ENCODE results near the gene MROH2A. TPM values are rescaled to one million over a fixed set of nuclear protein-coding genes. Genes with fewer than 3 reads are reported as not detected.

Gene MROH2A, protein sequence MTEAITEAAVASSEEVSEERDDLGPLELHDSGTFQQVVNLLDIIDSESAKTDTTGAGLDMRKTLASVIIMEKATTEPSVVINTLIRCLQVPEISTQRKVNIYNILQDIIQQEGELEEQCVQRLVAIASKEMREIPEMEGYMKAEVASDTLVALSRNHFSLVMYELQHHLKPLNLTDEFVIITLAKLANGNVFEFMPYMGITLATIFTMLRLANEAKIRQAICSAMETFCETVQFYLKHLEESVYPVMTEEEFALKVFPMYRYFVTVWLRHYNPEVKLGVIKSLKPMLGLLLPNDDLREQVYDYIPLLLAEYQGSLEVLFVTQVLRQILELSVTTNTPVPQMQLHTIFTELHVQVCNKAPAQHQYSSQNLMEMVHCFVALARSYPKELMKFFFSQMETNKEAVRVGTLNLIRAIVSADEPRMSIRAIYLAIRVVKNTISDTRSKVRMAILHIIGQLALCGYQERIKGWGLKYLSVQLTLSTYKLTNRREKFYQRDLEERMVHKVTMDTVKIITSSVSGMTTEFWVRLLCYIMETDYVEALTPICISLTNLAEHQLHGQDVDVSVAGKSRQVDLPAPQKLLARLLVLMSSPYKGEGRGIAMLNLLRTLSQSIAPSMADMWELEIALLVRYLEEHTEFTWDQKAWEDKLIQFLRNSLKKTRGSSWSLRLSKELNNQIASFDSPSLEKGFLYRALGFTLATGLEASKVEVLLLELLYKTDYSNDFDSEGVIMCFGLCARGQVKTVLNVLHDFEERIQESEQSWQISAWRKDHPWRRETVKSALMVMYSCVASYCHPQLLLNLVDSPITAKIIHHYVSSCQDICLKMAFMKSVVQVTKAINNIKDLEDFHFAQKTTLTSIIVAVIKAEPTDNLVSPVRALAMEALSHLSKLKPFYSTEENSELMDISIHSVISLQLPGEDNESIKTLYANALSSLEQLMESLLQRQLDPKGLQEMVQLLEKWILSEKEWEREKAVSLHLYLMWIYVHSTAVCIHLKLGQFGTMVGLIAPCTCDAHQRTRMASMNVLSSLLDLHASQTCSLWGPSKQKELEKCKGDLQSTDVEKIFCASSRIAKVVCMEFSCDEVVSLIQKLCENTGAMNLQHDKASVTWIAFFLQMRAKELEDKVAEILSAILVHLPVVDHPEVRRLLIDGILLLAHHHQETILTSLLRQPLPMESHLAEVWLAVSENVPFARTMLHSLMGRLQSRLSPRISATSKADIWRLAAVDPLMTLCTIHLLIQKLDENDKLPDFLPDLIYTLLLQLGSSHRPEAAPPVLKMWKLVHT (N-terminal part only)
- total RNA-seq = not detected in 2 replicates

GRCh38 chr2:233778030-233778429 lies at the start of gene MROH2A:
Gene MROH2A (plus strand): TSS chr2:233778330. CDS start chr2:233779359, 1,029 bp downstream.

GRCh38 chr2:233728723-233729301 lies 49.3 kb upstream of the MROH2A start, which contains the start of gene UGT1A3:
Gene UGT1A3 (plus strand): TSS chr2:233729042. CDS start chr2:233729127, 85 bp downstream.

GRCh38 chr2:233760043-233760442 lies 18.1 kb upstream of the MROH2A start, which contains the start of gene UGT1A1:
Gene UGT1A1 (plus strand): TSS chr2:233760270. CDS start chr2:233760288, 18 bp downstream.

DNA sequence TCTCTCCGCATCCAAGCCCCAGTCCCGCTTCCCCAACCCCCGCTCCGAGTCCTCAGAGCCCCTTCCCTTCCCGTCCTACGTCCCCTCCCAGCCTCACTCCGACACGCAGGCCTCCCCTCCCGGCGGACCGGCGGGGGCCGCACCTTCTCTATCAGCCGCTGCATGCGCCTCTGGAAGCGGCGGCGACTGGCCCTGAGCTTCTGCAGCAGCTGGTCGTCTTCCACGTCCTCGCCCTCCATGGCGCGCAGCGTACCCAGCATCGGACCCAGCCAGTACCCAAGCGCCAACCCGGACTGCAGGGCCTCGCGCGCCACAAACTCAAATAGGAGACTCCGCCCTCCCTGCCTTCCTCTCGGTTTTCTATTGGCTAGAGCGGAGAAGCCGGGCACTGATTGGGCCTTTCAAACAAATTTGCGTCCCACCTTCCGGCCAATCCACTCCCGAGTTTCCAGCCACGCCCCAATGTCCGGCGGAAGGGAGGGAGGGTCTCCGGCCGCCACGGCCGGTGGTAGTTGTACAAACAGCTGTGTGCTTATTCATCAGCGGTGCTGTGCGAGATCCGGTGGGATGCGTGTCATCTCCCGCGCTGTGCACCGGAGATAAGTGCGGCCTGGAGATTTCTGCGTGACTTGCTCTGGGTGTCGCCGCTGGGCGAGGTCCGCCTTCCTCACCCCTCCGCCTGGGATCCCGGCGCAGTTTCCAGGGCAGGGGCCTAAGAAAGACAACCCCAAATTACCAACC lies 76.3 kb downstream of the MROH2A start, which contains the start of gene HJURP:
Gene HJURP (minus strand): TSS at position 295 of the 741 bp plus-strand sequence. CDS start 35 bp downstream, at position 260.

GRCh38 chr2:233867993-233868532 lies 89.9 kb downstream of the MROH2A start, which contains the start of gene MSL3B:
Gene MSL3B (minus strand): TSS chr2:233868386.

Other genes starting within 250 kb of the MROH2A start
- gene USP40, start 211.5 kb upstream of the MROH2A start, total RNA-seq = 16.6 and 24.1 TPM in 2 replicates
- gene UGT1A8, start 160.7 kb upstream of the MROH2A start, total RNA-seq = not detected in 2 replicates
- not detected in 2 replicates for gene UGT1A10, start 141.9 kb upstream of the MROH2A start, total RNA-seq
- gene UGT1A9, start 106.4 kb upstream of the MROH2A start, total RNA-seq = not detected in 2 replicates
- gene UGT1A7, start 96.4 kb upstream of the MROH2A start, total RNA-seq = not detected in 2 replicates
- not detected in 2 replicates for gene UGT1A6, start 85.4 kb upstream of the MROH2A start, total RNA-seq
- gene UGT1A5, start 65.4 kb upstream of the MROH2A start, total RNA-seq = not detected in 2 replicates
- not detected in 2 replicates for gene UGT1A4, start 59.6 kb upstream of the MROH2A start, total RNA-seq
- not detected in 2 replicates for gene UGT1A3, start 49.3 kb upstream of the MROH2A start, total RNA-seq
- not detected in 2 replicates for gene UGT1A1, start 18.1 kb upstream of the MROH2A start, total RNA-seq
- gene HJURP, start 76.2 kb downstream of the MROH2A start, total RNA-seq = 7.9 and 19.0 TPM in 2 replicates
- gene TRPM8, start 139.0 kb downstream of the MROH2A start, total RNA-seq = not detected in 2 replicates

All from endothelial cell of coronary artery (primary cell).